Thoracic aorta (tissue), 2 donors: ENCODE data around the gene DTNB. TPM values are rescaled to one million over a fixed set of nuclear protein-coding genes. Genes with fewer than 3 reads are reported as not detected.

Source experiments
- ATAC-seq: fragments of 150-250 bp; one replicate; pipeline ENCODE4 v1.8.0; 2017; ENCODE audit warnings: low read depth; ENCODE audit not compliant: insufficient number of reproducible peaks, low FRiP score
- DNase-seq: peaks from one replicate; pipeline ENCODE4 v3.0.0-alpha.2; 2020; ENCODE audit warnings: low spot score
- H3K27ac ChIP-seq, 2 donors: fragments of 200-600 bp; sonication (generic); 1 replicate in 1 of 2; 2 replicates in 1 of 2; pipeline ENCODE4 v1.5.1; 2016; ENCODE audit warnings: mild to moderate bottlenecking in 2 of 2, moderate library complexity in 2 of 2
- H3K27me3 ChIP-seq: fragments of 200-600 bp; sonication (generic); replicated peaks from 2 replicates; pipeline ENCODE4 v1.6.0; 2016; ENCODE audit warnings: mild to moderate bottlenecking; ENCODE audit not compliant: insufficient read depth
- H3K36me3 ChIP-seq: fragments of 200-600 bp; sonication (generic); one replicate; pipeline ENCODE4 v1.5.1; 2016
- H3K4me1 ChIP-seq, 2 donors: fragments of 200-600 bp; sonication (generic); 1 replicate in 1 of 2; 2 replicates in 1 of 2; pipeline versions ENCODE4 v1.5.1 to v1.6.0; 2016; ENCODE audit warnings: low read depth in 2 of 2, mild to moderate bottlenecking in 1 of 2; ENCODE audit not compliant: control insufficient read depth in 1 of 2
- H3K4me3 ChIP-seq: fragments of 200-600 bp; sonication (generic); 2 replicates; pipeline ENCODE4 v1.5.1; 2016; ENCODE audit warnings: mild to moderate bottlenecking
- H3K9me3 ChIP-seq: fragments of 200-600 bp; sonication (generic); 2 replicates; pipeline ENCODE4 v1.5.1; 2016
- CTCF ChIP-seq: fragments of 200-600 bp; sonication (generic); IDR thresholded peaks from one replicate; pipeline ENCODE4 v1.5.1; 2019; ENCODE audit warnings: antibody characterized with exemption
- total RNA-seq, 2 donors: library from RNA; depleted of rRNA; stranded (reverse); fragments of >200 nt; gene quantifications; one replicate each; pipeline versions ENCODE4 v1.1.0 to v1.2.3, GENCODE V29; 2016

The DTNB gene
- total RNA-seq, 2 donors from 2014 or later: 16.3 to 76.2 TPM

GRCh38 chr2:25548601-25549000 is 124.8 kb downstream of the DTNB start:
- no peaks in the 10 kb centered on the region for H3K4me1 ChIP-seq
- no peak for TF ChIP-seq CTCF
- H3K27ac ChIP-seq: no peak overlapping the region
- no peaks in the 10 kb centered on the region for H3K36me3 ChIP-seq
- ATAC-seq: no peak
- DNase-seq: no peak
- no peaks in the 10 kb centered on the region for H3K27me3 ChIP-seq
- H3K9me3 ChIP-seq: no peaks in the 10 kb centered on the region
- H3K4me3 ChIP-seq: no peak overlapping the region

GRCh38 chr2:25546852-25547251 is 126.5 kb downstream of the DTNB start:
- no peak overlapping the region for H3K27ac ChIP-seq
- no peaks in the 10 kb centered on the region for H3K36me3 ChIP-seq
- TF ChIP-seq CTCF: no peak
- ATAC-seq: no peak
- no peak for DNase-seq
- no peaks in the 10 kb centered on the region for H3K9me3 ChIP-seq
- no peak overlapping the region for H3K4me3 ChIP-seq
- no peaks in the 10 kb centered on the region for H3K27me3 ChIP-seq
- H3K4me1 ChIP-seq: no peaks in the 10 kb centered on the region

GRCh38 chr2:25545899-25546298 is 127.5 kb downstream of the DTNB start:
- Histone ChIP-seq H3K27ac (no peak overlapping the region), H3K9me3 (no peaks in the 10 kb centered on the region), H3K4me3 (no peak overlapping the region), H3K4me1 (no peaks in the 10 kb centered on the region), H3K36me3 (no peaks in the 10 kb centered on the region), H3K27me3 (no peaks in the 10 kb centered on the region)
- TF ChIP-seq CTCF: no peak
- ATAC-seq (no peak), DNase-seq (no peak)

- DNase-seq (no peak), ATAC-seq (no peak)
- H3K27me3 ChIP-seq: no peaks in the 10 kb centered on the region
- H3K4me1 ChIP-seq: no peaks in the 10 kb centered on the region
- no peak overlapping the region for H3K27ac ChIP-seq
- TF ChIP-seq CTCF: no peak
- no peaks in the 10 kb centered on the region for H3K36me3 ChIP-seq
- no peak overlapping the region for H3K4me3 ChIP-seq
- H3K9me3 ChIP-seq: no peaks in the 10 kb centered on the region
These were observed 128.9 kb downstream of the DTNB start for GRCh38 chr2:25544445-25544844.

- H3K36me3 ChIP-seq: no peaks in the 10 kb centered on the region
- H3K4me1 ChIP-seq: no peaks in the 10 kb centered on the region
- no peak overlapping the region for H3K4me3 ChIP-seq
- DNase-seq (no peak), ATAC-seq (no peak)
- H3K27me3 ChIP-seq: no peaks in the 10 kb centered on the region
- H3K27ac ChIP-seq: no peak overlapping the region
- TF ChIP-seq CTCF: no peak
- H3K9me3 ChIP-seq: no peaks in the 10 kb centered on the region
These were observed 129.4 kb downstream of the DTNB start for GRCh38 chr2:25543939-25544338.
